ENCODE data around the gene GPR157.

- TF ChIP-seq CTCF (IDR thresholded peaks at IDR 0.05) (peak; percentile 59), BCL3 (IDR thresholded peaks at IDR 0.05) (no peak), JUN (IDR thresholded peaks at IDR 0.05) (no peak), HOXB5 (CRISPR knock-in tag; IDR thresholded peaks at IDR 0.05) (no peak), ESRRA (IDR thresholded peaks at IDR 0.05; ENCODE audit: borderline replicate concordance, low read length) (no peak), RCOR1 (IDR thresholded peaks at IDR 0.05; ENCODE audit: low read depth, low read length) (no peak), RFX5 (IDR thresholded peaks at IDR 0.05) (no peak), REST (IDR thresholded peaks at IDR 0.05) (no peak), JUNB (IDR thresholded peaks at IDR 0.05) (no peak), POLR2A (IDR thresholded peaks at IDR 0.05; ENCODE audit: low read length) (no peak)
Measured at GRCh38 chr1:9101510-9102146, 27.3 kb downstream of the GPR157 start.
